ENCODE results near the gene ZNF226.
A peak's percentile ranks its signal among the peaks of the same experiment; 100 is the strongest.
"Not testable (repeated sequence)": the region's sequence is repeated elsewhere in the genome, so short reads cannot be mapped to it uniquely, and the experiment has no call there.

ZNF226 gene

DNA sequence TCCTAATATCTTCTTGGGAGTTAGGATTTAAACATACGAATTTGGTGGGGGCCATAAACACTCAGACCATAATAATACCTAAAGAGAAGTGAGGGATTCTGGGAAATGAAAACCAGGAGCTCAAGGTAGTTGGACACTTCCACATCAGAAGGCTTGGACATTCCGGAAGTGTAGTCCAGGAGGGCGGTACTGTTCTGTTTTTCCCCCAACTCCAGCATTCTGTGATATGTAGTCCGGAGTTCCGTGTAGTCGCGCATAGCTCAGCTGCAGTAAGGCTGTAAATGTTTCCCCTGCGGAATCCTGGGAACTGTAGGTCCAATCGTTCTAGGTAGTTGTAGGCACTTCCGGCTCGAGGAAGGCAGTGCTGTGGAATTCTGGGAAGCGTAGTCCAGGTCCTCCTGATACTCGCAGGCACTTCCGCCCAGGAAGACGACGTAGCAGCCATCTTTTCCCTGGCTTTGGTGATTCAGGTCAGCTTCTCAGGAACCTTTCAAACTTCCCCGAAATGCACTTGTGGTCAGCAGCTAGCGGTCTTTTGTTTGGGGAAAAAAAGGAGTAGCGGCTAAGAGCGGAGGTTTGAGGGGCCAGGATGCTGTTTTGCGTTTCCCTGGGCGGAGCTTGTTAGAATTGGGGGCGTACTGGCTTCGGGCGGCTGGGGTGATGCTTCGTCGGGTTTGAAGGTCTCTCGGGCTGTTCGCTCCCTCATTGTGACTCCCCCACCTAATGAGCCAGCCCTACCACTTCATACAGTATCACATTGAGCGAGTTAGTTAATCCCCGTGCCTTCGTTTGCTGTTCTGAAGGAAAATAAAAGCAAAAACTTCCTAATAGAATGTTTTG lies at the start of gene ZNF226:
Gene ZNF226 (plus strand): TSS at position 428 of the 840 bp plus-strand sequence. CDS start 4,981 bp downstream, outside the sequence.
- DNase-seq (ENCODE audit: low spot score): peak; percentile 90

DNA sequence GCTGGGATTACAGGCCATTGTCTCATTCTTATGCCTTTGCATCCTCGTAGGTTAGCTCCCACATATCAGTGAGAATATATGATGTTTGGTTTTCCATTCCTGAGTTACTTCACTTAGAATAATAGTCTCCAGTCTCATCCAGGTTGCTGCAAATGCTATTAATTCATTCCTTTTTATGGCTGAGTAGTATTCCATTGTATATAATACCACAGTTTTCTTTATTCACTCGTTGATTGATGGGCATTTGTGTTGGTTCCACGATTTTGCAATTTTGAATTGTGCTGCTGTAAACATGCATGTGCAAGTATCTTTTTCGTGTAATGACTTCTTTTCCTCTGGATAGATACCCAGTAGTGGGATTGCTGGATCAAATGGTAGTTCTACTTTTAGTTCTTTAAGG lies 43.7 kb upstream of the ZNF226 start:
- not testable (repeated sequence) for DNase-seq (ENCODE audit: low spot score)

DNA sequence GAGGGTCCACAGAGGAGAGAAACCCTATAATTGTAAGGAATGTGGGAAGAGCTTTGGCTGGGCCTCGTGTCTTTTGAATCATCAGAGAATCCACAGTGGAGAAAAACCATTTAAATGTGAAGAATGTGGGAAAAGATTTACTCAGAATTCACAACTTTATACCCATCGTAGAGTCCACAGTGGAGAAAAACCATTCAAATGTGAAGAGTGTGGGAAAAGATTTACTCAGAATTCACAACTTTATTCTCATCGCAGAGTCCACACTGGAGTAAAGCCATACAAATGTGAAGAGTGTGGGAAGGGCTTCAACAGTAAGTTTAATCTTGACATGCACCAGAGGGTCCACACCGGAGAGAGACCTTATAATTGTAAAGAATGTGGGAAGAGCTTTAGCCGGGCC lies 32.9 kb upstream of the ZNF226 start:
- no peak for DNase-seq (ENCODE audit: low spot score)

DNA sequence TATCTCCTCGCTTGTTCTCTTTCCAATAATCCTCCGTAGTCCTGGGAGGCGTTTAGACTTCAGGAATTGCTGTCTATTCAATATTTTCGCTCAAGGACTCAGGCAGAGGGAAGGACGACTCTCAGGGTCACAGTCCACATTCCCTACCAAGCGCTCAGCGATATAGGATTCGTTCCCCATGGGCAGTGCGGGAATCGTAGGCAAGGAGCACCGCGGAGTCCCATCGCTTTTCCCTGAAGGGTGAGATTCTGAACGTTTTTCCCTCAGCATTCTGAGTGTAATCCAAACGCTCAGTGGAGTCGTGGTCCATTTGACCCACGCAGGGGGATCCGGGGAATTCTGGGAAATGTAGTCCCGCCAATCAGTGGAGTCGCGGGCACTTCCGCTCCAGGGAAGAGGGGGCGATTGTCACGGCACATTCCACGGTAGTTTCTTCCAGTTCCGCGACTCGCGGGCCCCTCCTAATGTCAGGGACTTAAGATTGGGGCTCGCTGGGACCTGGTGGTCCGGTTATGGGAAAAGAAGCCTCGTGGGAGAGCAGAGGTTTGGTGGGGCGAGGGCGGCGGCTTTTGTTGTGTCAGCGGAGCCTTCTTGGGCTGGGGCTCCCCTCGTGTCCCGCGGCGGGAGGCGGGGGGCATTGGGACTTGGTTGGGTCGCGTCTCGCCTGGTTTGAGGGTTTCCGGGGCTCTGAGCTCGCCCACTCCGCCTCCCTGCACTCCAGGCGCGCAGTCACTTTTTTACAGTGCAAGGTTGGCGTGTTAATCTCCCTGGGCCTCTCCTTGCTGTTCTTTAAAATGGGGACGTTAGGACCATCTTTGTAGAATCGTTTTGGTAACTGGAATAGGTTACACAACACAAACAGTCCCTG lies 23.5 kb upstream of the ZNF226 start, which contains the start of gene ZNF234:
Gene ZNF234 (plus strand): TSS at position 364 of the 868 bp plus-strand sequence. CDS start 3,079 bp downstream, outside the sequence.
- DNase-seq (ENCODE audit: low spot score): peak; percentile 92

DNA sequence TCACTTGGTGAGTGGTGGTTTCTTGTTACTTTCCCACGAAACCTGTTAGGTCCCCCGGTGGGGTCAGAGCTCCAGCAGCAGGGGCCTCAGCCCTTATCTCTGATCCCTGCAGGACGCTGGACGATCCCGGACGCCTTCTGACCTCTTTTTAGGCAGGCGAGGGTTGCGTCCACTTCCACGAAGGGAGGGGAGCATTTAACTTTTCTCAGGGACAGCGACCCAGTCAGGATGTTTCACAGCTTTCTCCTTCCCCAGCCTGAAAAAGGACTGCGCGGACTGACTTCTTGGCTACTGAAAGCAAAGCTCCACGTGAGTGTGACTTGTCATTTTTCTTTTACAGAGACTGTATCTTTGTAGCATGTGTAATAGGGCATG lies 22.9 kb upstream of the ZNF226 start:
- DNase-seq (ENCODE audit: low spot score): peak; percentile 25

DNA sequence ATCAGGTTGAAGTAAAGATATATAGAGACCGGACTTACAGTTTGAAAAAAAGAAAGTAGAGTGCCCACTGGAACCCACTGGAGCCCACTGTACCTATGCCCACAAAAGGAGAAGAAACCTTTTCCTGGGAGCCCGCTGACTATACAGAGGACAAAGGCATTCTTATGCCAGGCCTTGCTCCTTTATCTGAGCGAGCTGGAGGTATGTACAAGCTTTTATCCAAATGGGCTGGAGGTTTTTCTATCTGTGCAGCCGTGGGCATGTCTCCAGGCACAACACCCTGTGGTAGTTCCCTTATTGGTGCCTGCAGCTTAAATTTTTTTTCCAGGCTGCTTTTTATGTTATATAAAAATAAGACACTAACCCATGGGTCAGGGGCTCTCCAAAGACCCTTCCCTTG lies 15.1 kb upstream of the ZNF226 start:
- no peak for DNase-seq (ENCODE audit: low spot score)

DNA sequence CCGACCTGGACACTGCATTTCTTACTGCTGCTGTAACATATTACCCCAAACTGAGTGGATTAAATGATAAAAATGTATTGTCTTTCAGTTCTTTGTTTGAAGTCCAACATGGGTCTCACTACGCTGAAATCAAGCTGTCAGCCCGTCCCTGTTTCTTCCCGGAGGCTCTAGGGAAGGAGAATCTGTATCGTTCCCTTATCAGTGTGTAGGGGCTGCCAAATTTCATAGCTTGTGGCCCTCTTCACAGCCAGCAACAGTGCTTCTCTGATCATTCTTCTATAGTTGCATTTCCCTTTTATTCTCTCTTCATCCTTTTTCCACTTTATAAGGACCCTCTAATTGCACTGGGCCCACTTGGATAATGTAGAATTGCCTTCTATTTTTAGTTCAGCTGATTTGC lies 13.4 kb upstream of the ZNF226 start:
- DNase-seq (ENCODE audit: low spot score): no peak

DNA sequence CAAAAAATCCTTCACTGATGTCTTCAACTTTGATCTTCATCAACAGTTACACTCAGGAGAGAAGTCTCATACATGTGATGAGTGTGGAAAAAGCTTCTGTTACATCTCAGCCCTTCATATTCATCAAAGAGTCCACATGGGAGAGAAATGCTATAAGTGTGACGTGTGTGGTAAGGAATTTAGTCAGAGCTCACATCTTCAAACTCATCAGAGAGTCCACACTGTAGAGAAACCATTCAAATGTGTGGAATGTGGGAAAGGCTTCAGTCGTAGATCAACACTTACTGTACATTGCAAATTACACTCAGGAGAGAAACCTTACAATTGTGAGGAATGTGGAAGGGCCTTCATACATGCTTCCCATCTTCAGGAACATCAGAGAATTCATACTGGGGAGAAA lies 8.4 kb upstream of the ZNF226 start:
- no peak for DNase-seq (ENCODE audit: low spot score)

DNA sequence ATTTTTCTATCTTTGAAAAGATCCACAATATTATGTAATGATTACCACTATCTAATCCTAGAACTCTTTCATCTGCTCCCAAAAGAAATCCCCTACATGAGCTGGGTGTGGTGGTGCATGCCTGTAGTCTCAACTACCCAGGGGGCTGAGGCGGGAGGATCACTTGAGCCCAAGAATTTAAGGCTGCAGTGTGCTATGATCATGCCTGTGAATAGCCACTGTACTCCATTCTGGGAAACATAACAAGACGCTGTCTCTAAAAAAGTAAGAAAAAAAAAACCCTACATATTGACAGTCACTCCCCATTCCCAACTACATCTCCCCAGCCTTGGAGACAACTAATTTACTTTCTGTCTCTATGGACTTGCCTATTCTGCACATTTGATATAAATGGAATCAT lies 1.1 kb upstream of the ZNF226 start:
- DNase-seq (ENCODE audit: low spot score): no peak

DNA sequence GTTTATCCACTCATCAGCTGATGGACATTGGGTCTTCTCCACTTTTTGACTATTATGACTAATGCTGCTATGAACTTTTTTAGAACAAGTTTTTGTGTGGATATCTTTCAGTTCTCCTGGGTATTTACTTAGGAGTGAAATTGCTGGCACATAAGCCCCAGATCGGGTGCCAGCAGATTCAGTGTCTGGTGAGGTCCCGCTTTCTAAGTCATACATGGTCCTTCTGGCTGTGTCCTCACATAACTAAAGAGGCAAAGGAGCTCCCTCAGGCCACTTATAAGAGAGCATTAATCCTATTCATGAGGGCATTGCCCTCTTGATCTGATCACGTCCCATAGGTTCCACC lies 600 bp upstream of the ZNF226 start:
- no peak for DNase-seq (ENCODE audit: low spot score)

DNA sequence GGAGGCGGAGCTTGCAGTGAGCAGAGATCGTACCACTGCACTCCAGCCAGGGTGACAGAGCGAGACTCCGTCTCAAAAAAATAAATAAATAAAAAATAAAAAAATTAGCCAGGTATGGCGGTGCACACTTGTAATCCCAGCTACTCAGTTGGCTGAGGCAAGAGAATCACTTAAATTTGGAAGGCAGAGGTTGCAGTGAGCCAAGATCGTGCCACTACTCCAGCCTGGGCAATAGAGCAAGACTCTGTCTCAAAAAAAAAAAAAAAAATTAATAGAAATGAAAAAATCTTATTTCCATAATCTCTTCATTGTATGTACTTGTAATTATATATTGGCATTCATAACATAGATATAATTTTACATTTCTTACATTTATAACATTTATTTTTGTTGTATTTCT lies 5.8 kb downstream of the ZNF226 start:
- DNase-seq (ENCODE audit: low spot score): not testable (repeated sequence)

DNA sequence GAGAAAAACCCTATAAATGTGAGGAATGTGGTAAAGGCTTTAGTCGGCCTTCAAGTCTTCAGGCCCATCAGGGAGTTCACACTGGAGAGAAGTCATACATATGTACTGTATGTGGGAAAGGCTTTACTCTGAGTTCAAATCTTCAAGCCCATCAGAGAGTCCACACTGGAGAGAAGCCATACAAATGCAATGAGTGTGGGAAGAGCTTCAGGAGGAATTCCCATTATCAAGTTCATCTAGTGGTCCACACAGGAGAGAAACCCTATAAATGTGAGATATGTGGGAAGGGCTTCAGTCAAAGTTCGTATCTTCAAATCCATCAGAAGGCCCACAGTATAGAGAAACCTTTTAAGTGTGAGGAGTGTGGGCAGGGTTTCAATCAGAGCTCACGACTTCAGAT lies 11.7 kb downstream of the ZNF226 start:
- no peak for DNase-seq (ENCODE audit: low spot score)

DNA sequence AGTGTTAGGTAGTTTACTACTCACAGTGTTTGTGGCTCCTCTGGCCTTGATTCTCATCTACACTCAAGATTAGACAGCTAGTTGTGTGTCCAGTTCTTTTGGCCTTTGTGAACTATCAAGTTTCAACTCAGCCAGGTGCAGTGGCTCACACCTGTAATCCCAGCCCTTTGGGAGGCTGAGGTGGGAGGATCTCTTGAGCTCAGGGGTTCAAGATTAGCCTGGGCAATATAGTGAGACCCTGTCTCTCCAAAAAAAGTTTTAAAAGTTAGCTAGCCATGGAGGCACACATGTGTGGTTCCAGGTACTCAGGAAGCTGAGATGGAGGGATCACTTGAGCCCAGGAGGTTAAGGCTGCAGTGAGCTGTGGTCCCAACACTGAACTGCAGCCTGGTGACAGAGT lies 16.1 kb downstream of the ZNF226 start:
- no peak for DNase-seq (ENCODE audit: low spot score)

DNA sequence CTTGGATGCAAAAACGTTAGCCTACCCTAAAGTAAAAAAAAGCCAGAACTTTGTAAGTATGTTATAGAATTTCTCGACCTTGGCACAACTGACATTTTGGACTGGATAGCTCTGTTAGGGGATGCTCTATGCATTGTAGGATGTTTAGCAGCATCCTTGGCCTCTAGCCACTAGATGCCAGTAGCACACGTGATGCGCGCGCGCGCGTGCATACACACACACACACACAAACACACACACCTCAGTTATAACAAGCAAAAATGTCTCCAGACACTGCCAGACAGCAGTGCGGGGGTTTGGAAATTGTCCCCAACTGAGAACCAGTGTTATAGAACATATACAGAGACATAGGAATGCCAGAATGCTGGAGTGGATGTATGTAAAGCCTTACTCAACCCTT lies 17.2 kb downstream of the ZNF226 start:
- no peak for DNase-seq (ENCODE audit: low spot score)

DNA sequence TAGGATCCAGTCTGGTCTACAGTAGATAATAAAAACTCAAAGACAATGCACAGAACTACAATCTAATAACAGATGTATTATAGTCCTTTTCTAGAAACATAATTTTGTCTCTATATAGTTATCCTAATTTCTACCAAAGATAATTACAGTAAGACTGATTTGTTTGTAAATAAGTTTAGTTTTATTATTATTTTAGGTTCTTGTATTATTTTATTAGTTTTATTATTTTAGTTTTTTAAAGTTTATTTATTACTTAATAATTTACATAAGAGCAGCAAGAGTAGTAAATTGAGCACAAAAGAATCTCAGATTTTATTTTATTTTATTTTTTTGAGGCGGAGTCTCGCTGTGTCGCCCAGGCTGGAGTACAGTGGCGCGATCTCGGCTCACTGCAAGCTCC lies 25.1 kb downstream of the ZNF226 start:
- DNase-seq (ENCODE audit: low spot score): no peak

DNA sequence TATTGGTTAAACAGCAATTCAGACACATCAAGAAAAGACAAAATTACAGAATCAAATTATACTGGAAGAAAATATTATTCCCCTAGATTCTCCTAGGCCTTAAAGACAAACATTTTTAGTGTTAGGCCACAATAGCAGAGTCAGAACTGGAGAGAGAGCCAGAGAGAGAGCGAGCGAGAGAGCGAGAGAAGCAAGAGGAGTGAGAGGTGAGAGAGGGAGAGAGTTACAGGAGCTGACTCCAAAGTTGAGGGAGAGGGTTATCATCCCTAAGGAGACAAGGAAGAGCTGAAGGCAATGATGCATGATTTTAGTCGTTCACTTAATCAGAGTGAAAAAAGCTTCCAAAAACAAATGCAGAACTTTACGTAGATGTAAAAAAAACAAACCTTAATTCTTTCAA lies 27.2 kb downstream of the ZNF226 start:
- no peak for DNase-seq (ENCODE audit: low spot score)

DNA sequence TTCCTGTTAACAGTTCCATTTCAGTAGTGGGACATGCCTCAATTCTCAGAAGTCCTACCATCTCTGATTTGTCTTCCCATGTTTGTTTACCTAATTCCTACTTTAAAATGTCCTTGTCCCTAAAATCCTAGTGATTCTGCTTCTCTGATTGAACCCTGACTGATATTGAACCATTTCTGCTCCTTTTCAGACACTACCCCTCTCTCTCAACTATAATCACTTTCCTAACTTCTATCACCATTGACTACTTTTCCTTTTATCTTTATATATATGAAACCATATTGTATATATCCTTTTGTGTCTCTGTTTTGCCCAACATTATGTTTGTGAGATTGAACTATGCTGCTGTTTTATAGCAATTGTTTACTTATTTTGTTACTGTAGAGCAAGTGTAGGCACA lies 31.9 kb downstream of the ZNF226 start:
- DNase-seq (ENCODE audit: low spot score): no peak

DNA sequence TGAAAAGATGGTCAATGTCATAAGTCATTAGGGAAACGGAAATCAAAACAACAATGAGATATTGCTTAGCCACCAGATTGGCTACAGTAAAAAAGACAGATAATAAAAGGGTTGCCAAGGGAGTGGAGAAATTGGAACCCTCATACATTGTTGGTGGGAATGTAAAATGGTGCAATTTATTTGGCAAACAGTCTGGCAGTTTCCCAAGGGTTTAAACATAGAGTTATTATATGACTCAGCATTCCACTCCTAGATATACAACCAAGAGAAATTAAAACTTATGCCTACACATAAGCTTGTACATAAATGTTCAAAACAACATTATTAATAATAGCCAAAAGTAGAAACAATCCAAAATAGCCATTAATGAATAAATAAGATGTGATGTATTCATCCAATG lies 37.6 kb downstream of the ZNF226 start:
- DNase-seq (ENCODE audit: low spot score): no peak

DNA sequence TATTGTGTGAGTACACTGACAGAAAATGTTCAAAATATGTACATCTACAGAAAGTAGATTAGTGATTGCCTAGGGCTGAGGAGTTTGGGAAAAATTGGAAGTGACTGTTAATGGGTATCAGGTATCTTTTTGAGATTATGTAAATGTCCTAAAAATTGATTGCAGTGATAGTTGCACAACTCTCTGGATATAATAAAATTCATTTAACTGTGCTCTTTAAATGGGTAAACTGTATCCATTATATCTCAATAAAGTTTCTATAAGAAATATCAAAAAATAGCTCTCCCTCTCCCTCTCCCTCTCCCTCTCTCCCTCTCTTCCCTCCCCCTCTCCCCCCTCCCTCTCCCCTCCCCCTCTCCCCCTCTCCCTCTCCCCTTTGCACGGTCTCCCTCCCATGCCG lies 38.1 kb downstream of the ZNF226 start:
- no peak for DNase-seq (ENCODE audit: low spot score)

DNA sequence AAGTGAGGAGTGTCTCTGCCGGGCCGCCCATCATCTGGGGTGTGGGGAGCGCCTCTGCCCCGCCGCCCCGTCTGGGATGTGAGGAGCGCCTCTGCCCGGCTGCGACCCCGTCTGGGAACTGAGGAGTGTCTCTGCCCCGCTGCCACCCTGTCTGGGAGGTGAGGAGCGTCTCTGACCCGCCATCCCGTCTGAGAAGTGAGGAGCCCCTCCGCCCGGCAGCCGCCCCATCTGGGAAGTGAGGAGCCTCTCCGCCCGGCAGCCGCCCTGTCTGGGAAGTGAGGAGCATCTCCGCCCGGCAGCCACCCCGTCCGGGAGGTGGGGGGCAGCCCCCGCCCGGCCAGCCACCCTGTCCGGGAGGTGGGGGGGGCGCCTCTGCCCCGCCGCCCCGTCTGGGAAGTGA lies 39.0 kb downstream of the ZNF226 start:
- not testable (repeated sequence) for DNase-seq (ENCODE audit: low spot score)

DNA sequence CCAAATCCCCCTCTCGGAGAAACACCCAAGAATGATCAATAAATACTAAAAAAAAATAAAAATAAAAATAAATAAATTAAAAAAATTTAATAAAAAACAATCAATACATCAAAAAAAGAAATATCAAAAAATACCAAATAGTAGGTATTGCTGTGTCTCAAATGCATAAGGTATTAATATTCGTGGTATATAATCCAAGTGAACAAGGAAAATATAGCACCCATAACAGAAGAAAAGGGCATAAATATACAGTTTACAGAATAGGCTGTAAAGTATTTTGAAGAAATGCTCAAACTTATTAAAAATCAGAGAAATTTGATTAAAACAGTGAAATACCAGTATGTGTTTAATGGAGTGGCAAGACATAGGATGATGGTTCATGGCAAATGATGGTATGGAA lies 39.9 kb downstream of the ZNF226 start:
- DNase-seq (ENCODE audit: low spot score): no peak

DNA sequence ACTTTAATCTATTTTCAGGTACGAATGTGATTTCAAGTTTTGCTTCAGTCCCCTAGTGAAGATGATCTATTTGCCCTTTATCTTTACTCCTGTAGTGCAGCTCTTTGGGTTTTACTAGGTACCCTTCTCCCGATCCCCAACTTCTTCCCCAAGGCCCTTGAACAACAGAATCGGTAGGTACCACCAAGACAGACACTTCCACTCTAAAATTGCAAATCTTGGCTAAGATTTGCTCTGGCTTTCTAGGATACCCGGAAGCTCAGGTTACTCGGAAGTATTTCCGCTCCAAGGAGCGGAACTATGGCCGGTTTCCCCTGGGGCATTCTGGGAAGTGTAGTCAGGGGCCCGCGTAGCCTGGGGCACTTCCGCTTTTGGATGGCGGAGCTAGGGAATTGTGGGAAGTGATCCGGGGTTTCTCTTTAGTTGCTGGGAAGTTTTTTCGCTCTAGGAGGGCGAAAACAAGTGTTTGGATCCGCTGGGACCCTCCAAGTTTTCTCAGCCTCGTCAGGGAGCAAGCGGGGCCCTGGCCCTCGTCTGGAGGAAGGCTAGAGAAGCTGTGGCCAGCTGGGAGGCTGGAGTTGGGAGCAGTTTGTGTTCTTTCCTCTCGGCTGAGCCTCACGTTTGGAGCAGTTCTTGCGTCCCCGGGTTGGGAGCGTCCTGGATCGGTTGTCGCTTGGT lies 42.4 kb downstream of the ZNF226 start:
- DNase-seq (ENCODE audit: low spot score): peak; percentile 77

Measured in COLO829 (cell line).